ENCODE data around the gene TAOK3. TPM values are rescaled to one million over a fixed set of nuclear protein-coding genes. Genes with fewer than 3 reads are reported as not detected.

TAOK3 gene
- total and polyA plus RNA-seq, 10 of the 15 experiments (the other 5 are each of a cell fraction or from before 2014, with no cell fraction given): 41.3 to 131 (median 57.8) TPM

GRCh38 chr12:118107694-118108093 is 265.0 kb downstream of the TAOK3 start:
- H3K36me3 ChIP-seq (ENCODE audit: control insufficient read depth in 2 of 2, insufficient read depth in 2 of 2, low read length in 1 of 2): no peaks in the 10 kb centered on the region
- ChIA-PET CTCF (no interaction called here), POLR2A (no interaction called here), RAD21 (ENCODE audit: unreplicated experiment) (no interaction called here), SMC1A (ENCODE audit: uncharacterized antibody, unreplicated experiment) (no interaction called here)
- no peaks in the 10 kb centered on the region; the same call in 1 of the 2 replicates for H3K4me1 ChIP-seq (ENCODE audit: control insufficient read depth, insufficient read depth, low read length)
- H2AFZ ChIP-seq (ENCODE audit: control insufficient read depth, low read depth, low read length): no peak overlapping the region
- H3K79me2 ChIP-seq (ENCODE audit: control insufficient read depth, insufficient read depth, low read length): no peaks in the 10 kb centered on the region
- no peaks in the 10 kb centered on the region for H4K20me1 ChIP-seq (ENCODE audit: control insufficient read depth, insufficient read depth)
- H3K9ac ChIP-seq (ENCODE audit: control insufficient read depth, insufficient read depth, low read length): no peak overlapping the region
- no TSS peak for BruUV-seq (replicated peaks)
- in situ Hi-C loops (cut with MboI) (loop anchor here (25.0 kb wide), 2 partner anchors 930 to 1430 kb away; no protein-coding TSS in a partner anchor), intact Hi-C loops (cut with micrococcal nuclease; ENCODE audit: unreplicated experiment) (no loop called here)
- FAIRE-seq (no peak), DNase-seq (ENCODE audit: low read depth, low spot score) (no peak), ATAC-seq (no peak)
- H3K4me2 ChIP-seq (ENCODE audit: control insufficient read depth, insufficient read depth): no peak overlapping the region
- H3K4me3 ChIP-seq: no peak overlapping the region
- H3K27ac ChIP-seq (ENCODE audit: control insufficient read depth, insufficient read depth): no peak overlapping the region
- 80% methylated on average over 8 of the region's 8 CpGs for WGBS (ENCODE audit: insufficient coverage, insufficient replicate concordance, low lambda C conversion rate, missing lambda C conversion rate)
- no peaks in the 10 kb centered on the region for H3K9me3 ChIP-seq (replicated peaks; ENCODE audit: control insufficient read depth, insufficient read depth, low read length)
- H3K27me3 ChIP-seq (replicated peaks in 1 of 2; ENCODE audit: control insufficient read depth in 2 of 2, insufficient read depth in 2 of 2, low read length in 1 of 2): peaks cover 3 to 6% of the 10 kb centered on the region in 2 experiments; a peak in 2 of 4 replicates
- TF ChIP-seq REST (IDR thresholded peaks at IDR 0.05; ENCODE audit: low read depth, low read length) (no peak), SIX5 (IDR thresholded peaks at IDR 0.05; ENCODE audit: low read depth, low read length, severe bottlenecking) (no peak), ZNF592 (IDR thresholded peaks at IDR 0.05) (no peak), GATAD2B (conservative IDR thresholded peaks at IDR 0.05; ENCODE audit: low read depth) (no peak), NFXL1 (IDR thresholded peaks at IDR 0.05; ENCODE audit: borderline replicate concordance) (no peak), CREB1 (IDR thresholded peaks at IDR 0.05; ENCODE audit: low read depth) (no peak), CBFB (IDR thresholded peaks at IDR 0.05; ENCODE audit: low read depth) (no peak), TARDBP (IDR thresholded peaks at IDR 0.05; ENCODE audit: borderline replicate concordance) (no peak), SMAD5 (IDR thresholded peaks at IDR 0.05; ENCODE audit: low read depth) (no peak), RAD21 (IDR thresholded peaks at IDR 0.05; ENCODE audit: insufficient read depth, low read depth, low read length) (no peak), YBX1 (IDR thresholded peaks at IDR 0.05) (no peak), PBX3 (IDR thresholded peaks at IDR 0.05; ENCODE audit: insufficient replicate concordance, low read depth, low read length) (no peak), SRF (IDR thresholded peaks at IDR 0.05; ENCODE audit: low read depth in 2 of 2, low read length in 2 of 2) (no peak), CBX5 (IDR thresholded peaks at IDR 0.05; ENCODE audit: low read depth) (no peak), POLR2AphosphoS5 (IDR thresholded peaks at IDR 0.05; ENCODE audit: low read length) (no peak), BCL11A (IDR thresholded peaks at IDR 0.05; ENCODE audit: low read depth, low read length) (no peak)
